HFFc6 (cell line): ENCODE data around the gene SPATA12. TPM values are rescaled to one million over a fixed set of nuclear protein-coding genes. Genes with fewer than 3 reads are reported as not detected.

ENCODE experiments used
- DNase-seq: peaks from one replicate; pipeline ENCODE4 v3.0.0-alpha.2; 2018
- H3K27ac Mint-ChIP-seq: 2 replicates; pipeline ENCODE4 v1.8.0; 2020; ENCODE audit warnings: mild to moderate bottlenecking, mixed read lengths
- H3K27me3 Mint-ChIP-seq: 2 replicates; pipeline ENCODE4 v1.8.0; 2021; ENCODE audit warnings: mild to moderate bottlenecking, moderate library complexity, mixed read lengths; ENCODE audit not compliant: insufficient read depth
- H3K36me3 Mint-ChIP-seq: 2 replicates; pipeline ENCODE4 v1.8.0; 2021; ENCODE audit warnings: low read depth, mixed read lengths
- H3K4me1 Mint-ChIP-seq: 2 replicates; pipeline ENCODE4 v1.8.0; 2020; ENCODE audit warnings: low read depth, mixed read lengths
- H3K4me3 Mint-ChIP-seq: 2 replicates; pipeline ENCODE4 v1.8.0; 2020; ENCODE audit warnings: mild to moderate bottlenecking, moderate library complexity, mixed read lengths
- H3K9me3 Mint-ChIP-seq: 2 replicates; pipeline ENCODE4 v1.8.0; 2020; ENCODE audit warnings: mild to moderate bottlenecking, mixed read lengths
- CTCF ChIP-seq: fragments of 200-600 bp; sonication (generic); IDR thresholded peaks from 2 replicates; pipeline ENCODE4 v1.5.0; 2021; ENCODE audit warnings: antibody characterized with exemption, mild to moderate bottlenecking
- total RNA-seq, 6 experiments: library from RNA; stranded (reverse); fragmentation: NEBNext Ultra II Directional; extraction: Animal tissue kit (Norgen Biotek cat#: 25700); gene quantifications; 2 replicates in 1 of 6; 3 replicates in 5 of 6; pipeline ENCODE4 v1.2.3, GENCODE V29; 2021

The SPATA12 gene
- total RNA-seq, 6 experiments from 2014 or later, result not detected

- Mint-ChIP-seq H3K9me3 (no peaks in the 10 kb centered on the region), H3K4me1 (peaks cover 15% of the 10 kb centered on the region), H3K36me3 (no peaks in the 10 kb centered on the region), H3K4me3 (peak overlapping the region; percentile 23; the same call in 1 of the 2 replicates), H3K27ac (no peak overlapping the region), H3K27me3 (peaks cover 4% of the 10 kb centered on the region)
- peak; percentile 51 for DNase-seq
- TF ChIP-seq CTCF, result no peak
These were observed 8.1 kb downstream of the SPATA12 start for GRCh38 chr3:57068437-57069089.

- no peak for TF ChIP-seq CTCF
- Mint-ChIP-seq H3K4me3 (no peak overlapping the region), H3K4me1 (peaks cover 15% of the 10 kb centered on the region), H3K27ac (no peak overlapping the region), H3K27me3 (peaks cover 8% of the 10 kb centered on the region), H3K9me3 (no peaks in the 10 kb centered on the region), H3K36me3 (no peaks in the 10 kb centered on the region)
- DNase-seq, result no peak
These were observed 9.0 kb downstream of the SPATA12 start for GRCh38 chr3:57069503-57069902.

- H3K4me1 Mint-ChIP-seq, result peaks cover 8% of the 10 kb centered on the region
- H3K4me3 Mint-ChIP-seq, result no peak overlapping the region
- TF ChIP-seq CTCF, result no peak
- peaks cover 35% of the 10 kb centered on the region for H3K27me3 Mint-ChIP-seq
- DNase-seq, result no peak
- no peaks in the 10 kb centered on the region for H3K9me3 Mint-ChIP-seq
- H3K36me3 Mint-ChIP-seq, result no peaks in the 10 kb centered on the region
- no peak overlapping the region for H3K27ac Mint-ChIP-seq
These were observed 13.2 kb downstream of the SPATA12 start for GRCh38 chr3:57073628-57074027.

- H3K4me1 Mint-ChIP-seq, result peaks cover 3% of the 10 kb centered on the region
- no peak overlapping the region for H3K4me3 Mint-ChIP-seq
- H3K36me3 Mint-ChIP-seq, result no peaks in the 10 kb centered on the region
- no peak for DNase-seq
- H3K27ac Mint-ChIP-seq, result no peak overlapping the region
- peaks cover 35% of the 10 kb centered on the region for H3K27me3 Mint-ChIP-seq
- no peaks in the 10 kb centered on the region for H3K9me3 Mint-ChIP-seq
- TF ChIP-seq CTCF, result no peak
These were observed 13.7 kb downstream of the SPATA12 start for GRCh38 chr3:57074135-57074534.

- Mint-ChIP-seq H3K36me3 (no peaks in the 10 kb centered on the region), H3K27me3 (peaks cover 48% of the 10 kb centered on the region), H3K4me3 (no peak overlapping the region), H3K9me3 (no peaks in the 10 kb centered on the region), H3K27ac (no peak overlapping the region), H3K4me1 (no peaks in the 10 kb centered on the region)
- no peak for TF ChIP-seq CTCF
- DNase-seq, result no peak
These were observed 16.0 kb downstream of the SPATA12 start for GRCh38 chr3:57076422-57076951.
